RWPE2 (cell line): Measurements from ENCODE around the gene SKI.

ENCODE experiments used
- ATAC-seq: fragments of 200-7000 bp; cut with Tn5 transposase; 3 replicates; pipeline ENCODE4 v1.9.1; 2021; ENCODE audit warnings: low read depth
- DNase-seq: peaks from one replicate; pipeline ENCODE4 v3.0.0-alpha.2; 2020; ENCODE audit warnings: low spot score
- H3K27ac ChIP-seq: fragments of 450-650 bp; 2 replicates; pipeline ENCODE4 v1.5.1; 2017; ENCODE audit warnings: mild to moderate bottlenecking; ENCODE audit not compliant: poor library complexity, severe bottlenecking
- H3K27me3 ChIP-seq: fragments of 250-450 bp; sonication (Bioruptor Pico); 2 replicates; pipeline ENCODE4 v1.5.1; 2021; ENCODE audit warnings: mild to moderate bottlenecking, moderate library complexity; ENCODE audit not compliant: insufficient read depth, poor library complexity, severe bottlenecking
- H3K36me3 ChIP-seq: fragments of 250-450 bp; sonication (Bioruptor Pico); 2 replicates; pipeline ENCODE4 v1.5.1; 2020; ENCODE audit warnings: low read depth, mild to moderate bottlenecking, moderate library complexity
- H3K4me1 ChIP-seq: fragments of 250-450 bp; sonication (Bioruptor Pico); 2 replicates; pipeline ENCODE4 v1.5.1; 2021; ENCODE audit warnings: mild to moderate bottlenecking, moderate library complexity; ENCODE audit not compliant: insufficient read depth, poor library complexity, severe bottlenecking
- H3K4me3 ChIP-seq: fragments of 250-450 bp; sonication (Bioruptor Pico); 2 replicates; pipeline ENCODE4 v1.5.1; 2021; ENCODE audit warnings: mild to moderate bottlenecking, moderate library complexity; ENCODE audit not compliant: severe bottlenecking
- H3K9me3 ChIP-seq: fragments of 250-450 bp; sonication (Bioruptor Pico); 2 replicates; pipeline ENCODE4 v1.5.1; 2021; ENCODE audit warnings: mild to moderate bottlenecking, moderate library complexity; ENCODE audit not compliant: severe bottlenecking
- CTCF ChIP-seq: fragments of 450-650 bp; IDR thresholded peaks from one replicate; pipeline ENCODE4 v1.5.1; 2017; ENCODE audit warnings: mild to moderate bottlenecking, moderate library complexity; ENCODE audit not compliant: poor library complexity, severe bottlenecking

Gene SKI

GRCh38 chr1:2290171-2290578 is 62.1 kb downstream of the SKI start:
- H3K4me3 ChIP-seq, result no peak overlapping the region
- H3K36me3 ChIP-seq, result 0 out of 2 replicates have a peak, but pooled peaks cover 2% of the 10 kb centered on the region
- DNase-seq (no peak), ATAC-seq (peak; percentile 43)
- H3K27me3 ChIP-seq, result no peaks in the 10 kb centered on the region
- no peaks in the 10 kb centered on the region for H3K9me3 ChIP-seq
- no peak for TF ChIP-seq CTCF
- H3K4me1 ChIP-seq, result peaks cover 21% of the 10 kb centered on the region
- peak overlapping the region; percentile 97 for H3K27ac ChIP-seq

GRCh38 chr1:2290595-2291510 is 62.7 kb downstream of the SKI start:
- DNase-seq, result peak; percentile 88
- Histone ChIP-seq H3K4me1 (peaks cover 21% of the 10 kb centered on the region), H3K4me3 (no peak overlapping the region), H3K27me3 (no peaks in the 10 kb centered on the region), H3K27ac (peak overlapping the region; percentile 97), H3K9me3 (no peaks in the 10 kb centered on the region), H3K36me3 (0 out of 2 replicates have a peak, but pooled peaks cover 7% of the 10 kb centered on the region)
- TF ChIP-seq CTCF, result no peak
- peak; percentile 84 for ATAC-seq

- no peak for ATAC-seq
- peaks cover 21% of the 10 kb centered on the region for H3K4me1 ChIP-seq
- H3K27ac ChIP-seq, result peak overlapping the region; percentile 97
- H3K27me3 ChIP-seq, result no peaks in the 10 kb centered on the region
- H3K36me3 ChIP-seq, result 0 out of 2 replicates have a peak, but pooled peaks cover 7% of the 10 kb centered on the region
- H3K9me3 ChIP-seq, result no peaks in the 10 kb centered on the region
- DNase-seq, result no peak
- no peak overlapping the region for H3K4me3 ChIP-seq
- no peak for TF ChIP-seq CTCF
Observed at GRCh38 chr1:2291577-2291976, 63.5 kb downstream of the SKI start.

- TF ChIP-seq CTCF, result no peak
- ATAC-seq, result no peak
- Histone ChIP-seq H3K36me3 (0 out of 2 replicates have a peak, but pooled peaks cover 7% of the 10 kb centered on the region), H3K4me3 (no peak overlapping the region), H3K4me1 (peaks cover 21% of the 10 kb centered on the region), H3K27ac (peak overlapping the region; percentile 97), H3K27me3 (no peaks in the 10 kb centered on the region), H3K9me3 (no peaks in the 10 kb centered on the region)
- no peak for DNase-seq
Observed at GRCh38 chr1:2292725-2293450, 64.8 kb downstream of the SKI start.
